H1 (cell line): ENCODE results near the gene NPAT. TPM values are rescaled to one million over a fixed set of nuclear protein-coding genes. Genes with fewer than 3 reads are reported as not detected.

Experiments used
- CTCF ChIA-PET: fragments of 300-600 bp; sonication (Branson Sonifier 250); formaldehyde crosslinking; loops from one replicate; lab custom pipeline; 2021; ENCODE audit not compliant: partially characterized antibody; lab: Charles Lee
- POLR2A ChIA-PET: fragments of 300-600 bp; sonication (Branson Sonifier 250); formaldehyde crosslinking; loops from one replicate; lab custom pipeline; 2021; ENCODE audit warnings: inconsistent platforms; ENCODE audit not compliant: partially characterized antibody; lab: Charles Lee
- DNase-seq, 2 experiments: peaks; one replicate each; pipeline versions ENCODE4 v3.0.0 to v3.0.0-alpha.2; 2010 to 2022; ENCODE audit warnings: low spot score in 2 of 2, low read depth in 1 of 2, mixed read lengths in 1 of 2
- FAIRE-seq: peaks from 2 replicates; lab custom pipeline; 2011; peaks lifted over from hg19 to GRCh38; lab: Jason Lieb, UNC
- H2AFZ ChIP-seq: 2 replicates; pipeline ENCODE4 v1.8.1; 2012; ENCODE audit warnings: low read length, inconsistent platforms
- H2AK5ac ChIP-seq: 2 replicates; pipeline ENCODE4 v1.6.1; 2013; ENCODE audit warnings: low read depth, low read length
- H2BK120ac ChIP-seq: replicated peaks from 2 replicates; pipeline ENCODE3; 2013; ENCODE audit warnings: low read depth, low read length, inconsistent platforms
- H2BK12ac ChIP-seq: 2 replicates; pipeline ENCODE4 v1.6.1; 2013; ENCODE audit warnings: low read depth, low read length
- H2BK15ac ChIP-seq: 2 replicates; pipeline ENCODE4 v1.6.1; 2013; ENCODE audit warnings: low read length
- H2BK20ac ChIP-seq: 2 replicates; pipeline ENCODE4 v1.6.1; 2013; ENCODE audit warnings: low read length
- H2BK5ac ChIP-seq: 2 replicates; pipeline ENCODE4 v1.6.1; 2013; ENCODE audit warnings: low read depth, low read length
- H3K14ac ChIP-seq: 2 replicates; pipeline ENCODE4 v1.6.1; 2013; ENCODE audit warnings: inconsistent platforms; ENCODE audit not compliant: insufficient read length
- H3K18ac ChIP-seq: 2 replicates; pipeline ENCODE4 v1.6.1; 2013; ENCODE audit warnings: low read length; ENCODE audit errors: extremely low read depth
- H3K23ac ChIP-seq: 2 replicates; pipeline ENCODE4 v1.6.1; 2013; ENCODE audit warnings: inconsistent platforms; ENCODE audit not compliant: insufficient read length
- H3K23me2 ChIP-seq: 2 replicates; pipeline ENCODE4 v1.6.1; 2013; ENCODE audit warnings: low read depth, low read length
- H3K27ac ChIP-seq: 2 replicates; pipeline ENCODE4 v1.6.1; 2011; ENCODE audit warnings: low read depth, low read length, inconsistent platforms
- H3K27me3 ChIP-seq, 4 experiments: replicated peaks in 1 of 4; 1 replicate in 1 of 4; 2 replicates in 3 of 4; pipeline versions ENCODE4 v1.6.1 to v1.8.1; 2011 to 2013; ENCODE audit warnings: low read length in 3 of 4, mild to moderate bottlenecking in 3 of 4, inconsistent platforms in 2 of 4, mixed read lengths in 2 of 4, moderate library complexity in 1 of 4; ENCODE audit not compliant: control insufficient read depth in 3 of 4, insufficient read depth in 3 of 4; ENCODE audit errors: extremely low read depth in 1 of 4
- H3K36me3 ChIP-seq, 4 experiments: 2 replicates each; pipeline versions ENCODE4 v1.6.1 to v1.8.1; 2011 to 2013; ENCODE audit warnings: mild to moderate bottlenecking in 4 of 4, low read length in 3 of 4, moderate library complexity in 2 of 4, control low read depth in 1 of 4, inconsistent platforms in 1 of 4; ENCODE audit not compliant: insufficient read depth in 4 of 4, control insufficient read depth in 2 of 4
- H3K4ac ChIP-seq: replicated peaks from 2 replicates; pipeline ENCODE3; 2013; ENCODE audit warnings: low read length, low read depth, mixed read lengths, inconsistent platforms; ENCODE audit not compliant: insufficient read length
- H3K4me1 ChIP-seq, 4 experiments: replicated peaks in 1 of 4; 1 replicate in 1 of 4; 2 replicates in 3 of 4; pipeline versions ENCODE4 v1.6.1 to v1.8.1; 2011 to 2013; ENCODE audit warnings: low read length in 3 of 4, inconsistent platforms in 2 of 4, mixed read lengths in 1 of 4; ENCODE audit not compliant: insufficient read depth in 4 of 4, control insufficient read depth in 3 of 4
- H3K4me2 ChIP-seq, 2 experiments: 2 replicates each; pipeline versions ENCODE4 v1.6.1 to v1.8.1; 2011 to 2013; ENCODE audit warnings: low read depth in 2 of 2, low read length in 2 of 2, control low read depth in 1 of 2, inconsistent platforms in 1 of 2, mild to moderate bottlenecking in 1 of 2; ENCODE audit not compliant: insufficient read depth in 1 of 2
- H3K4me3 ChIP-seq, 4 experiments: fragments of 200-600, 300-600 bp in 1 of 4; sonication (generic), shearing (Covaris generic), sonication (Bioruptor Twin) in 1 of 4; 2 replicates each; pipeline versions ENCODE4 v1.5.1 to v1.8.1; 2011 to 2016; ENCODE audit warnings: low read length in 4 of 4, low read depth in 3 of 4, control low read depth in 2 of 4, inconsistent platforms in 2 of 4, mild to moderate bottlenecking in 2 of 4, mixed read lengths in 1 of 4, moderate library complexity in 1 of 4; ENCODE audit not compliant: insufficient read depth in 2 of 4; ENCODE audit errors: extremely low read depth in 1 of 4
- H3K56ac ChIP-seq: replicated peaks from 2 replicates; pipeline ENCODE3; 2013; ENCODE audit warnings: low read depth, mild to moderate bottlenecking, mixed read lengths, low read length, inconsistent platforms; ENCODE audit not compliant: insufficient read length
- H3K79me1 ChIP-seq: 2 replicates; pipeline ENCODE4 v1.6.1; 2013; ENCODE audit warnings: low read depth, low read length, control low read depth
- H3K79me2 ChIP-seq, 2 experiments: 2 replicates each; pipeline versions ENCODE4 v1.6.1 to v1.8.1; 2012 to 2013; ENCODE audit warnings: low read length in 2 of 2, mild to moderate bottlenecking in 2 of 2, inconsistent platforms in 1 of 2; ENCODE audit not compliant: insufficient read depth in 2 of 2, control insufficient read depth in 1 of 2
- H3K9ac ChIP-seq, 4 experiments: replicated peaks in 1 of 4; 1 replicate in 1 of 4; 2 replicates in 3 of 4; pipeline versions ENCODE4 v1.6.1 to v1.8.1; 2011 to 2013; ENCODE audit warnings: low read depth in 3 of 4, low read length in 3 of 4, control low read depth in 2 of 4, mild to moderate bottlenecking in 2 of 4, moderate library complexity in 2 of 4, inconsistent platforms in 1 of 4; ENCODE audit errors: extremely low read depth in 1 of 4
- H3K9me3 ChIP-seq, 2 experiments: 2 replicates each; pipeline versions ENCODE4 v1.6.1 to v1.8.1; 2012 to 2013; ENCODE audit warnings: mild to moderate bottlenecking in 2 of 2, moderate library complexity in 2 of 2, control low read depth in 1 of 2, inconsistent platforms in 1 of 2, low read depth in 1 of 2, low read length in 1 of 2, mixed read lengths in 1 of 2; ENCODE audit not compliant: insufficient read depth in 2 of 2
- H4K20me1 ChIP-seq, 2 experiments: replicated peaks in 1 of 2; 2 replicates each; pipeline versions ENCODE3 to v1.8.1; 2011 to 2013; ENCODE audit warnings: inconsistent platforms in 2 of 2, low read length in 2 of 2, mild to moderate bottlenecking in 1 of 2; ENCODE audit not compliant: insufficient read depth in 2 of 2, control insufficient read depth in 1 of 2
- H4K5ac ChIP-seq: 2 replicates; pipeline ENCODE4 v1.6.1; 2013; ENCODE audit warnings: low read length, low read depth, mixed read lengths, inconsistent platforms; ENCODE audit not compliant: insufficient read length
- H4K8ac ChIP-seq: 2 replicates; pipeline ENCODE4 v1.8.0; 2013; ENCODE audit warnings: mild to moderate bottlenecking, moderate library complexity, low read length, inconsistent platforms; ENCODE audit not compliant: insufficient read depth; ENCODE audit errors: extremely low read depth
- H4K91ac ChIP-seq: replicated peaks from 2 replicates; pipeline ENCODE3; 2013; ENCODE audit warnings: low read length, mixed read lengths, inconsistent platforms; ENCODE audit not compliant: insufficient read length
- ZNF274 ChIP-seq: IDR thresholded peaks from 2 replicates; pipeline ENCODE4 v1.7.0; 2012; ENCODE audit warnings: low read length, borderline replicate concordance; ENCODE audit errors: extremely low read depth
- WGBS, 2 experiments: shearing (Covaris generic) in 1 of 2; methylation state at CpG; one replicate each; pipeline versions ENCODE4 v1.1.6 to v1.1.7; 2013 to 2015; ENCODE audit warnings: low lambda C conversion rate in 2 of 2, mixed read lengths in 2 of 2, inconsistent platforms in 1 of 2, low coverage in 1 of 2, missing lambda C conversion rate in 1 of 2; ENCODE audit not compliant: insufficient replicate concordance in 2 of 2, insufficient coverage in 1 of 2, insufficient read length in 1 of 2; ENCODE audit errors: extremely low coverage in 1 of 2, missing lambda C conversion rate in 1 of 2; 5-methylcytosine and 5-hydroxymethylcytosine counted together
- polyA plus RNA-seq, 7 experiments: library from polyadenylated mRNA; depleted of rRNA in 3 of 7; stranded (reverse) in 5 of 7; unstranded in 2 of 7; fragments of >200 nt in 5 of 7; fragments of 200-250 nt in 2 of 7; gene quantifications; 1 replicate in 5 of 7; 2 replicates in 1 of 7; 4 replicates in 1 of 7; pipeline versions ENCODE4 v1.2.1 to v1.2.3, GENCODE V29; 2011 to 2013; ENCODE audit warnings: missing spikeins in 2 of 7, mixed read lengths in 2 of 7
- total RNA-seq: library from RNA; stranded (reverse); fragmentation: NEBNext Ultra II Directional; extraction: Animal tissue kit (Norgen Biotek cat#: 25700); gene quantifications from 2 replicates; pipeline ENCODE4 v1.2.1, GENCODE V29; 2021

NPAT gene
- total and polyA plus RNA-seq, 2 of the 8 experiments (the other 6 are each of a cell fraction or from before 2014, with no cell fraction given) = 4.6 to 23.4 TPM

DNA sequence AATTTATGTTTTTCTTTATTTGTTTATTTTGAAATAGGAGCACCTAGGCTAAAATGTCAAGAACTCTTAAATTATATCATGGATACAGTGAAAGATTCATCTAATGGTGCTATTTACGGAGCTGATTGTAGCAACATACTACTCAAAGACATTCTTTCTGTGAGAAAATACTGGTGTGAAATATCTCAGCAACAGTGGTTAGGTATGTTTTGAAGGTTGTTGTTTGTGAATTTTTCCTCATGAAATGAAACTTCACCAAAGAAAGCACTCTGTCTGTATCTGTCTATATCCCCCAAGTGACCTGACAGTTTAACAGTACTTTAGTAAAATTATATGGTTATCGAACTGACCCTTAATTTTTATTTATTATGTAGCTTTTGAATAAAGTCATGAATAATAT, 13.2 kb upstream of the NPAT start:
- Histone ChIP-seq H4K8ac (no peak overlapping the region), H3K4me1 (no peaks in the 10 kb centered on the region), H2AK5ac (no peak overlapping the region), H3K27ac (no peak overlapping the region), H3K9ac (no peak overlapping the region), H4K5ac (no peak overlapping the region), H3K79me2 (no peaks in the 10 kb centered on the region), H3K18ac (no peak overlapping the region), H2BK120ac (no peak overlapping the region), H3K4ac (no peak overlapping the region), H4K91ac (no peak overlapping the region), H3K56ac (no peak overlapping the region), H3K27me3 (no peaks in the 10 kb centered on the region), H3K36me3 (peaks cover 3 to 51% (median 23%) of the 10 kb centered on the region in 4 experiments; a peak in 7 of 8 replicates), H2BK15ac (no peak overlapping the region), H4K20me1 (no peaks in the 10 kb centered on the region), H3K79me1 (no peaks in the 10 kb centered on the region), H2BK5ac (no peak overlapping the region), H2AFZ (no peak overlapping the region), H3K4me2 (no peak overlapping the region), H3K9me3 (no peaks in the 10 kb centered on the region), H2BK20ac (no peak overlapping the region), H3K23ac (no peak overlapping the region), H3K14ac (no peak overlapping the region), H3K4me3 (no peak overlapping the region), H2BK12ac (no peak overlapping the region), H3K23me2 (no peaks in the 10 kb centered on the region)
- DNase-seq (no peak), FAIRE-seq (no peak)
- WGBS, 2 experiments = 92% methylated on average over 2 of the region's 2 CpGs; no CpG with 5 or more reads in 1 of the 2 experiments
- ChIA-PET CTCF (interaction anchor here (1.7 to 2.2 kb wide), 2 partner anchors 10 to 12 kb away, joined by 4 to 11 read pairs; partner anchors contain the start of genes ATM and NPAT), POLR2A (interaction anchor here (0.8 kb wide), 1 partner anchor 87 kb away, joined by 4 read pairs; no protein-coding TSS in a partner anchor)
- TF ChIP-seq ZNF274 = no peak
